ENCODE measurements around the gene FCRLB.
"Not testable (repeated sequence)": the region's sequence is repeated elsewhere in the genome, so short reads cannot be mapped to it uniquely, and the experiment has no call there.

FCRLB gene, protein sequence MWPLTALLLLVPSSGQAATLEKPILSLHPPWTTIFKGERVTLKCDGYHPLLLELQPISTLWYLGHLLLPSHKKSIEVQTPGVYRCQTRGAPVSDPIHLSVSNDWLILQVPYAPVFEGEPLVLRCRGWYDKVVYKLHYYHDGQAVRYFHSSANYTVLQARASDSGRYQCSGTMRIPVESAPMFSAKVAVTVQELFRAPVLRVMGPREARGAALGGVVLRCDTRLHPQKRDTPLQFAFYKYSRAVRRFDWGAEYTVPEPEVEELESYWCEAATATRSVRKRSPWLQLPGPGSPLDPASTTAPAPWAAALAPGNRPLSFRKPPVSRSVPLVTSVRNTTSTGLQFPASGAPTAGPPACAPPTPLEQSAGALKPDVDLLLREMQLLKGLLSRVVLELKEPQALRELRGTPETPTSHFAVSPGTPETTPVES

DNA sequence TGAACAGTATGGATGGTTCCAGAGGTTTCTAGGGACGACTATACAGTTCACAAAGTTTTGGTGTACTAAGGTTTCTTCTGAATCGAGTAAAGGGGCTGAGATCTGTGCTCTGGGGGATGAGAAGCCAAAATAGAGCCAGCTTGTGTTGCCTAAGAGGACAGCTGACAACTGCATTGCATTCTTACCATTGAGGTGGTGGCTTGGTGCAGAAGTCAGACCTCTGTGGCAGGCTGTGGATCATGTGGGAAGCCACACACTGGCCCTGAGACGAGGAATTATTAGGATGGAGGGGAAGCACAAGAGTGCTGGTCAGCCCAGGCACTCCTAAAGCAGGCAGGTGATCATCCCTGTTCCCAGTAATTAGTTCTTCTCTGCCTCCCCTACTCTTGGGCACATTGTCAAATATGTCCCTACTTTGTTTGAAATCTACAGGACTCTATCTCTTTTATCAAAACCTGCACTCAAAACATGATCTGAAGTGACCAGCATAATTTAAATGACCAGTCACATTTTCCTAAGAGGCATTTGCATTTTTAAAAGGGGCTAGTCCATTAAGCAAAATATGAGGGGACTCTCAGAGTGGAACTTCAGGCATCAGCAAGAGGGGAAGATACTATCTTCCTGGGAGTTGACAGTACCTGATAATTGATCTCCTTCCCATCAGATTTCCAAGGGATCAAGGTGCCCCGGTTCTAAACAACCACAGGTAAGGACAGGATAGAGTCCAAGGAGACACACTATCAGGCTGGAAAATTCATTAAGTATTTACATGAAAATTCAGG lies at the start of gene FCRLB:
Gene FCRLB, plus strand, starts transcription at position 589 of the 782 bp plus-strand sequence. CDS start 1,129 bp downstream, outside the sequence.
- no peak within 1 kb of the TSS for H3K4me3 ChIP-seq (ENCODE audit: control insufficient read depth, low read depth, low read length)
- DNase-seq (ENCODE audit: low read depth) = no peak
- TF ChIP-seq, protein P1, sequence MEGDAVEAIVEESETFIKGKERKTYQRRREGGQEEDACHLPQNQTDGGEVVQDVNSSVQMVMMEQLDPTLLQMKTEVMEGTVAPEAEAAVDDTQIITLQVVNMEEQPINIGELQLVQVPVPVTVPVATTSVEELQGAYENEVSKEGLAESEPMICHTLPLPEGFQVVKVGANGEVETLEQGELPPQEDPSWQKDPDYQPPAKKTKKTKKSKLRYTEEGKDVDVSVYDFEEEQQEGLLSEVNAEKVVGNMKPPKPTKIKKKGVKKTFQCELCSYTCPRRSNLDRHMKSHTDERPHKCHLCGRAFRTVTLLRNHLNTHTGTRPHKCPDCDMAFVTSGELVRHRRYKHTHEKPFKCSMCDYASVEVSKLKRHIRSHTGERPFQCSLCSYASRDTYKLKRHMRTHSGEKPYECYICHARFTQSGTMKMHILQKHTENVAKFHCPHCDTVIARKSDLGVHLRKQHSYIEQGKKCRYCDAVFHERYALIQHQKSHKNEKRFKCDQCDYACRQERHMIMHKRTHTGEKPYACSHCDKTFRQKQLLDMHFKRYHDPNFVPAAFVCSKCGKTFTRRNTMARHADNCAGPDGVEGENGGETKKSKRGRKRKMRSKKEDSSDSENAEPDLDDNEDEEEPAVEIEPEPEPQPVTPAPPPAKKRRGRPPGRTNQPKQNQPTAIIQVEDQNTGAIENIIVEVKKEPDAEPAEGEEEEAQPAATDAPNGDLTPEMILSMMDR (IDR thresholded peaks at IDR 0.05; ENCODE audit: control insufficient read depth, insufficient read depth, low read depth, low read length, missing control alignments) = no peak

DNA sequence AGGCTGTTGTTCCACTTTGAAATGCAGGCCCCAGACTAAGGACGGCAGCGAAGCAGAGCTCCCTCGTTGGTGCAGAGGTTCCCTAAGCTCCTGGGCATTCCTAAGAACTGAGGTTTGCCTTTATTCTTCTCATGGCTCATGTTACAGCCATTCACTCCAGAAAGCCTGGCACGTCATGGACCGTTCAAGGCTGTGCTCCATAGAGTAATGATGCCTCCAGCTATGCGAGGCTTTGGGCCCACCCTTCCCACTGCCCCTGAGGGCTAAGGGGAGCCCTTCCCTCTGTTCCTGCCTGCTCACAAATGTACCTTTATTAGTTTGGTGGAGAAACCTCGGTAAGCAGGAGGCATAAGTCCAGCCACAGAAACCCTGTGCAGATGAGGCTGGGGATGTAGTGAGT lies 47.9 kb upstream of the FCRLB start:
- not testable (repeated sequence) for H3K4me3 ChIP-seq (ENCODE audit: control insufficient read depth, low read depth, low read length); DNase-seq (ENCODE audit: low read depth)

DNA sequence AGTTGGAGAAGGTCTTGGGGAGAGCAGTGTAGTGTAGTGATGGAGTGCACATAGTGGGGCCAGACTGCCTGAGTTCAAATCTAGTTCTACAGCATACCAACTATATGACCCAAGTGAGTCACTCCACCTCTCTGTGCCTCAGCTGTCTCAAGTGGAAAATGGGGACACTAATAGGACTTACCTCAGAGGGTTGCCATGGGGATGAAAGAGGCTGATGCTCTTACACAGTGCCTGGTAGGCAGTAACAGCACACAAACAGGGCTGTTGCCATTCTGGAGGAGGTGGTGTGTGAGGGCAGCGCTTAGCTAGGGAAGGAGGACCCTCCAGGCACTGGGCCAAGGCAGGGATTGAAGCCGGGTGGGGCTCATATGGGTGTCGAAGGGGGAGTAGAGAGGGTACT lies 46.9 kb upstream of the FCRLB start:
- not testable (repeated sequence) for DNase-seq (ENCODE audit: low read depth); H3K4me3 ChIP-seq (ENCODE audit: control insufficient read depth, low read depth, low read length)

DNA sequence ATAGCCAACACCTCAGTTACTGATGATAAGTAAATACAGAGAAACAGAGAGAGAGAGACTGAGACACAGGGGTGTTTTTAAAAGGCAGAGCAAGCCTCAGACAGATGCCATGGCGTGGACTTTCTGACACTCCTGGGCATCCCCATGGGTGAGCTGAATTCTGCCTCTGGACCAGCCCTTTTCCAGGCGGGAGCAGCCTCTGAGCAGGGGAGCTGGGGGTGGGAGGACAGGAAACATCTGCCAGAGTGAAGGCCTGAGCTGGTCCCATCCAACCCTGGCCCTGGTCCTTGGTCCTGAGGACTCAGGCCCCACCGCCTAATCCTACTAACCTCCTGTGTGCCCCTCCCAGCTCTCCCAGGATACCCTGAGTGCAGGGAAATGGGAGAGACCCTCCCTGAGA lies 46.4 kb upstream of the FCRLB start:
- DNase-seq (ENCODE audit: low read depth); H3K4me3 ChIP-seq (ENCODE audit: control insufficient read depth, low read depth, low read length): not testable (repeated sequence)

DNA sequence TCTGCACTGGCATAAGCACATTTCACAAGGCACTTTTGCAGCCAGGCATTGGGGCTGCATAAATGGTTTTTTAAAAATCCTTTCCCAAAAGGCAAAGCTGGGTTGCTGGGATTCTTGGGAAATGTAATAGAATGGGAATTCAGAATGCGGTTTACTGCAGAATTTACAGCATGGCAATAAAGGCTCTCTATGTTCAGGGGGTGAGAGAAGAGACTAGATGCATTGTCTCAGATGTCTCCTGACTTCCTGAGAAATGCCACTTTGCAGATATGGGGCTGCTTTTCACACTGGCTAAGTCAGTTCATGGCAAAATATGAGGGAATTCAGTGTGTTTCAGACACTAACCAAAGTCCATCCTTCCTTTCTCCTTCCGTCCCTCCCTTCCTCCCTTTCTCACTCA lies 44.9 kb upstream of the FCRLB start:
- DNase-seq (ENCODE audit: low read depth) = no peak

DNA sequence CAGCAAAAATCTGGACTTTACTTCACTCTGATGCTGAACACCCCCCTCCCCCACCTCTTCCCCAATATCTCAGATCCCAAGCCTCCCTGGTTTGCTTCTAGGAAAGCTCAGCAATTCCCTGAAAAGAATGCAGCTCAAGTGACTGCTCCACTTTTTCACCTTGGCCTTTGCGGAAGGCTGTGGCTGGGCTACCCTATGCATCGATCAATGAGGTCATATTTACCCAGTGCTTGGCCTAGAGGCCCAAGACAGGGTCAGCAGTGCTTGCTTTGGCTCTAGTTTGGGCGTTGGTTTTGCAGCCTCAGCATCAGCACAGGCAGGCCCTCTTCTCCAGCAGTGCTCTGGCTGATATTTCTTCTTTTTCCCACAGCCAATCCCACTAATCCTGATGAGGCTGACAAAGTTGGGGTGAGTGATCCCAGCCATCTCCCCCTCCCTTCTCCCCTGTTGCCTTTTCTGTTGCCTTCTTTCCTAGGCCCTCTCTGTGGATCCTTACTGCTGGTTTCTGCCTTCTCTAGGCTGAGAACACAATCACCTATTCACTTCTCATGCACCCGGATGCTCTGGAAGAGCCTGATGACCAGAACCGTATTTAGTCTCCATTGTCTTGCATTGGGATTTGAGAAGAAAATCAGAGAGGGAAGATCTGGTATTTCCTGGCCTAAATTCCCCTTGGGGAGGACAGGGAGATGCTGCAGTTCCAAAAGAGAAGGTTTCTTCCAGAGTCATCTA lies 44.2 kb upstream of the FCRLB start:
- no peak for DNase-seq (ENCODE audit: low read depth)
- TF ChIP-seq, protein P1 (IDR thresholded peaks at IDR 0.05; ENCODE audit: control insufficient read depth, insufficient read depth, low read depth, low read length, missing control alignments) = no peak
- no peak overlapping the region for H3K4me3 ChIP-seq (ENCODE audit: control insufficient read depth, low read depth, low read length)

More for the DNA sequence above, 44.9 kb upstream of the FCRLB start:
- TF ChIP-seq, protein P1 (IDR thresholded peaks at IDR 0.05; ENCODE audit: control insufficient read depth, insufficient read depth, low read depth, low read length, missing control alignments) = no peak
- H3K4me3 ChIP-seq (ENCODE audit: control insufficient read depth, low read depth, low read length) = no peak overlapping the region

DNA sequence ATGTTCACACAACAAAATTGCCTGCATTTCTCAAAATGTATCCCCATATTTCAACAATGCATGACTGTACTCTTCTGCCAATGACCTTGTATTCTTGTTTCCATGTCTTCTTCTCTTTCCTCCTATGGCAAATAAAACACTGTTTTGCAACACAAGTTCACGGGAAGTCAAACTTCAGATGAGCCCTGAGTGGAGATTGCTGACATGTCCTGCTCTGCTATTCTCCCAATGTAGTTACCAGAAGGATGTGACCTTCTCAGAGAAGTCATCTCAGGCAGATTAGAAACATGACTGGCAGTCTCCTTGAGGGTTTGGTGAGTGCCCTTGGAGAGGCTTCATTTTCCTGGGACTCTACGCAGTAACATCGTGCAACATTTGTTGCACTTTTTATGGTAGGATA lies 42.8 kb upstream of the FCRLB start:
- TF ChIP-seq, protein P1 (IDR thresholded peaks at IDR 0.05; ENCODE audit: control insufficient read depth, insufficient read depth, low read depth, low read length, missing control alignments) = no peak
- no peak for DNase-seq (ENCODE audit: low read depth)
- no peak overlapping the region for H3K4me3 ChIP-seq (ENCODE audit: control insufficient read depth, low read depth, low read length)

DNA sequence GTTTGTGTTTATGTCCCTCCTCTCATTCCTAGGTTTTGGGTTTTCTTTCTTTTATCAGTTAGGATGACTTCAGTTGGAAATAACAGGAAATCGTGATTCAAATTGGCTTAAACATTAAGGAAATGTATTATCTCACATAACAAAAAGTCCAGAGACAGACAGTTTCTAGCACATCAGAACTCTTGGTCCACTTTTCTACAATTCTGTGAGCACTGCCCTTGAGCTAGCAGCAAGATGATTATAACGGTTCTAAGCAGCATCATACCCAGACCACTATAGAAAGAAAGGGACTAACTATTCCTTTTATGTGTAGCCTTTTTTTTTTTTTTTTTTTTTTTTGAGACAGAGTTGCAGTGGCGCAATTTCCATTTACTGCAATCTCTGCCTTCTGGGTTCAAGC lies 39.5 kb upstream of the FCRLB start:
- no peak for DNase-seq (ENCODE audit: low read depth)
- H3K4me3 ChIP-seq (ENCODE audit: control insufficient read depth, low read depth, low read length) = no peak overlapping the region
- TF ChIP-seq, protein P1 (IDR thresholded peaks at IDR 0.05; ENCODE audit: control insufficient read depth, insufficient read depth, low read depth, low read length, missing control alignments) = no peak
